Endothelial cell of umbilical vein (primary cell): ENCODE results near the gene CYTH1. TPM values are rescaled to one million over a fixed set of nuclear protein-coding genes. Genes with fewer than 3 reads are reported as not detected.

Experiments used
- BruUV-seq: library from RNA; stranded (reverse); fragments of 400-500 nt; replicated peaks from 2 replicates; lab custom pipeline; 2021; lab: Mats Ljungman, UMichigan
- CTCF ChIA-PET: fragments of 300-600, 350-600 bp; sonication (Branson Sonifier 250); formaldehyde crosslinking; loops from one replicate; lab custom pipeline; 2021; ENCODE audit warnings: antibody characterized with exemption, inconsistent platforms; lab: Charles Lee
- POLR2A ChIA-PET: fragments of 300-600, 350-600 bp; sonication (Branson Sonifier 250); formaldehyde crosslinking; loops from one replicate; lab custom pipeline; 2021; ENCODE audit warnings: antibody characterized with exemption, inconsistent platforms; lab: Charles Lee
- DNase-seq: peaks from one replicate; pipeline ENCODE4 v3.0.0-alpha.2; 2011; ENCODE audit warnings: low read depth, low spot score
- FAIRE-seq: peaks from 2 replicates; lab custom pipeline; 2011; peaks lifted over from hg19 to GRCh38; lab: Jason Lieb, UNC
- H2AFZ ChIP-seq: 2 replicates; pipeline ENCODE4 v1.6.0; 2012; ENCODE audit warnings: low read depth, low read length, control low read depth, inconsistent platforms
- H3K27ac ChIP-seq: 2 replicates; pipeline ENCODE4 v1.5.1; 2011; ENCODE audit warnings: low read depth, mild to moderate bottlenecking, control low read depth, low read length, moderate library complexity; ENCODE audit not compliant: insufficient read depth
- H3K27me3 ChIP-seq, 2 experiments: 2 replicates each; pipeline versions ENCODE4 v1.6.0 to v1.6.1; 2011; ENCODE audit warnings: low read length in 2 of 2, mixed read lengths in 1 of 2; ENCODE audit not compliant: control insufficient read depth in 2 of 2, insufficient read depth in 2 of 2
- H3K36me3 ChIP-seq, 2 experiments: 2 replicates in 1 of 2; 3 replicates in 1 of 2; pipeline ENCODE4 v1.5.1; 2011; ENCODE audit warnings: low read length in 2 of 2, mild to moderate bottlenecking in 1 of 2, moderate library complexity in 1 of 2; ENCODE audit not compliant: control insufficient read depth in 2 of 2, insufficient read depth in 2 of 2; ENCODE audit errors: extremely low read depth in 1 of 2
- H3K4me1 ChIP-seq: 3 replicates; pipeline ENCODE4 v1.5.1; 2011; ENCODE audit warnings: mild to moderate bottlenecking, low read length; ENCODE audit not compliant: control insufficient read depth, insufficient read depth; ENCODE audit errors: extremely low read depth
- H3K4me2 ChIP-seq: 2 replicates; pipeline ENCODE4 v1.6.1; 2011; ENCODE audit warnings: low read length, control low read depth, mixed read lengths; ENCODE audit not compliant: insufficient read depth
- H3K4me3 ChIP-seq, 3 experiments: fragments of 200-600 bp in 1 of 3; sonication (generic), shearing (Covaris generic) in 1 of 3; replicated peaks in 1 of 3; 2 replicates each; pipeline ENCODE4 v1.5.1; 2011 to 2016; ENCODE audit warnings: control low read depth in 3 of 3, low read length in 3 of 3, mild to moderate bottlenecking in 2 of 3, inconsistent platforms in 1 of 3, low read depth in 1 of 3, moderate library complexity in 1 of 3; ENCODE audit not compliant: insufficient read depth in 1 of 3
- H3K79me2 ChIP-seq: 2 replicates; pipeline ENCODE4 v1.6.0; 2012; ENCODE audit warnings: low read length, inconsistent platforms; ENCODE audit not compliant: control insufficient read depth, insufficient read depth
- H3K9ac ChIP-seq: replicated peaks from 2 replicates; pipeline ENCODE3; 2011; ENCODE audit warnings: low read length, control low read depth; ENCODE audit not compliant: insufficient read depth; ENCODE audit errors: extremely low read depth
- H3K9me1 ChIP-seq: replicated peaks from 3 replicates; pipeline ENCODE4 v1.6.0; 2011; ENCODE audit warnings: mild to moderate bottlenecking, low read length; ENCODE audit not compliant: control insufficient read depth, insufficient read depth; ENCODE audit errors: extremely low read depth
- H3K9me3 ChIP-seq: replicated peaks from 2 replicates; pipeline ENCODE4 v1.5.1; 2012; ENCODE audit warnings: low read length, inconsistent platforms; ENCODE audit not compliant: control insufficient read depth, insufficient read depth
- H4K20me1 ChIP-seq: replicated peaks from 2 replicates; pipeline ENCODE3; 2011; ENCODE audit warnings: mild to moderate bottlenecking, low read length; ENCODE audit not compliant: control insufficient read depth, insufficient read depth; ENCODE audit errors: extremely low read depth
- CTCF ChIP-seq, 2 donors: IDR thresholded peaks; 1 replicate in 1 of 2; 2 replicates in 1 of 2; pipeline ENCODE4 v1.5.1; 2011; ENCODE audit warnings: low read length in 2 of 2, mild to moderate bottlenecking in 2 of 2, moderate library complexity in 2 of 2, control low read depth in 1 of 2, inconsistent platforms in 1 of 2, low read depth in 1 of 2; ENCODE audit not compliant: insufficient read depth in 1 of 2; ENCODE audit errors: extremely low read depth in 1 of 2
- EZH2 ChIP-seq: IDR thresholded peaks from 2 replicates; pipeline ENCODE4 v1.6.1; 2012; ENCODE audit warnings: borderline replicate concordance, low read depth, mild to moderate bottlenecking, moderate library complexity, low read length, inconsistent platforms; ENCODE audit not compliant: severe bottlenecking
- FOS ChIP-seq: IDR thresholded peaks from 2 replicates; pipeline ENCODE4 v1.6.1; 2011; ENCODE audit warnings: mild to moderate bottlenecking, low read length, moderate library complexity, borderline replicate concordance; ENCODE audit not compliant: insufficient read depth
- GATA2 ChIP-seq: IDR thresholded peaks from 2 replicates; pipeline ENCODE4 v1.7.0; 2011; ENCODE audit warnings: low read depth, mild to moderate bottlenecking, moderate library complexity, mixed read lengths, low read length; ENCODE audit not compliant: insufficient read length, insufficient read depth
- JUN ChIP-seq: IDR thresholded peaks from 2 replicates; pipeline ENCODE4 v1.6.1; 2011; ENCODE audit warnings: borderline replicate concordance, low read depth; ENCODE audit not compliant: insufficient read length, insufficient read depth
- MAX ChIP-seq: IDR thresholded peaks from 2 replicates; pipeline ENCODE4 v1.6.1; 2011; ENCODE audit not compliant: insufficient read depth, insufficient read length
- MYC ChIP-seq: IDR thresholded peaks from one replicate; pipeline ENCODE4 v1.6.1; 2011; ENCODE audit warnings: mild to moderate bottlenecking, low read depth, low read length
- POLR2A ChIP-seq: IDR thresholded peaks from 2 replicates; pipeline ENCODE4 v1.6.1; 2012; ENCODE audit warnings: low read depth, mild to moderate bottlenecking, control low read depth, low read length
- POLR2AphosphoS5 ChIP-seq: IDR thresholded peaks from 2 replicates; pipeline ENCODE4 v1.6.1; 2012; ENCODE audit warnings: low read depth, mild to moderate bottlenecking, control low read depth, low read length, moderate library complexity; ENCODE audit not compliant: insufficient read depth
- dilution Hi-C: fragments of 300-500 bp; cut with MboI; formaldehyde crosslinking; loops from one replicate; pipeline ENCODE4 v1.15.0; 2019; ENCODE audit warnings: low sequenced_read_pairs; ENCODE audit not compliant: extremely low pct_ligation_motif_present
- intact Hi-C: fragments of 100-400 bp; cut with micrococcal nuclease; formaldehyde crosslinking; loops from one replicate; pipeline ENCODE4 v1.10.0; 2022
- polyA plus RNA-seq, 4 experiments: library from polyadenylated mRNA; depleted of rRNA in 3 of 4; stranded (reverse) in 3 of 4; unstranded in 1 of 4; fragments of >200 nt; gene quantifications; 2 replicates each; pipeline versions ENCODE4 v1.2.1 to v1.2.3, GENCODE V29; 2011 to 2012; ENCODE audit warnings: missing spikeins in 1 of 4
- total RNA-seq: library from RNA; stranded (reverse); gene quantifications from 2 replicates; pipeline ENCODE4 v1.2.3, GENCODE V29; 2021

Gene CYTH1
- total and polyA plus RNA-seq, 2 donors (not counting 3 experiments of a cell fraction or from before 2014, with no cell fraction given) = 35.9 to 49.9 TPM

DNA sequence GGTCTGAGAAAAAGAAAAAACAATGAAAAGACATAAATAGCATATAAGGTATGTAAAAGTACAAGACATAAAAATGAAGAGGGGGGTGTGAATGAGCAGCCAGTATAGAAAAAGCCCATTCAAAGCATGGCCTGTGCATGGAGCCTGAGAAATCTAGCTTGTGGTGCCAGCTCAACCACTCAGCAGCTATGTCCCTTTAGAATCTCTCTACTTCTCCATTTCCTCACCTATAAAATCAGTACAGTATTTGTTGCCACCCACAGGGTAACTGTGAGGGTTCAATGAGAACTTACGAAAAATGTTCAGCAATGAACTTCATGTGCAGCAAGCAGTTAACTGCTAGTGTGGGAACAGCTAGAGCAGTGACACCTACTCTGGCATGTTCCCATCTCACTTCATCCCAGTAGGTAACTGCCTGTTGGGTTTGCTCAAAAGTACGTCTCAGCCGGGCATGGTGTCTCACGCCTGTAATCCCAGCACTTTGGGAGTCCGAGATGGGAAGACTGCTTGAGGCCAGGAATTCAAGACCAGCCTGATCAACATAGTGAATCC is 15.3 kb downstream of the CYTH1 start:
- FAIRE-seq (peak; percentile 55), DNase-seq (no peak)
- peaks cover 29% of the 10 kb centered on the region for H3K4me1 ChIP-seq
- H3K27me3 ChIP-seq = no peaks in the 10 kb centered on the region
- H3K27ac ChIP-seq = no peak overlapping the region
- no peaks in the 10 kb centered on the region for H4K20me1 ChIP-seq
- H3K9me1 ChIP-seq = no peaks in the 10 kb centered on the region
- H3K4me3 ChIP-seq = no peak overlapping the region
- no peak overlapping the region for H3K9ac ChIP-seq
- no TSS peak for BruUV-seq
- intact Hi-C loops (loop anchor here (2.0 kb wide), 1 partner anchor 14 kb away; no protein-coding TSS in a partner anchor), dilution Hi-C loops (no loop called here)
- POLR2A ChIA-PET = no interaction called here
- CTCF ChIA-PET = interaction anchor here (0.6 to 1.3 kb wide), 2 partner anchors 17 to 59 kb away, joined by 3 to 4 read pairs; no protein-coding TSS in a partner anchor
- H3K4me2 ChIP-seq = no peak overlapping the region
- no peak for TF ChIP-seq POLR2A
- TF ChIP-seq MAX = no peak
- no peak for TF ChIP-seq GATA2
- no peak for TF ChIP-seq EZH2
- no peak for TF ChIP-seq JUN
- no peak for TF ChIP-seq POLR2AphosphoS5
- no peak for TF ChIP-seq FOS
- TF ChIP-seq CTCF (IDR thresholded peaks at IDR 0.05; ENCODE audit: extremely low read depth in 1 of 2, insufficient read depth in 1 of 2, low read depth in 1 of 2, low read length in 2 of 2) = no peak
- no peak for TF ChIP-seq MYC
- H2AFZ ChIP-seq = no peak overlapping the region
- no peaks in the 10 kb centered on the region for H3K36me3 ChIP-seq
- peaks cover 10% of the 10 kb centered on the region for H3K79me2 ChIP-seq
- no peaks in the 10 kb centered on the region for H3K9me3 ChIP-seq
